Activated T-cell treated with anti-CD3 and anti-CD28 coated beads, Interleukin-2, amount 50 U/mL, for 4 hours (primary cell): ENCODE results near the gene CD248. TPM values are rescaled to one million over a fixed set of nuclear protein-coding genes. Genes with fewer than 3 reads are reported as not detected.

Experiments used
- ATAC-seq, 2 donors: fragments of 200-7000 bp; cut with Tn5 transposase; one replicate each; pipeline ENCODE4 v1.10.0; 2021
- DNase-seq: peaks from one replicate; pipeline ENCODE4 v3.0.0-alpha.2; 2020
- H3K27me3 Mint-ChIP-seq: one replicate; pipeline ENCODE4 v1.8.0; 2021; ENCODE audit warnings: low read depth, mixed read lengths
- H3K36me3 Mint-ChIP-seq: one replicate; pipeline ENCODE4 v1.8.0; 2022; ENCODE audit warnings: mixed read lengths; ENCODE audit not compliant: insufficient read depth
- H3K4me1 Mint-ChIP-seq: one replicate; pipeline ENCODE4 v1.8.0; 2021; ENCODE audit warnings: low read depth, mixed read lengths
- H3K4me3 Mint-ChIP-seq: one replicate; pipeline ENCODE4 v1.8.0; 2021; ENCODE audit warnings: mild to moderate bottlenecking, moderate library complexity, mixed read lengths
- H3K9me3 Mint-ChIP-seq: one replicate; pipeline ENCODE4 v1.8.0; 2021; ENCODE audit warnings: mixed read lengths
- total RNA-seq, 3 donors: library from RNA; stranded (reverse); gene quantifications; one replicate each; pipeline ENCODE4 v1.2.1, GENCODE V29; 2021

The CD248 gene
- total RNA-seq, 3 donors from 2014 or later = 0.65 to 1.5 (median 0.82) TPM

- peaks cover 11% of the 10 kb centered on the region for H3K36me3 Mint-ChIP-seq
- ATAC-seq = no peak
- H3K4me1 Mint-ChIP-seq = peaks cover 42% of the 10 kb centered on the region
- DNase-seq = no peak
- H3K4me3 Mint-ChIP-seq = peak overlapping the region; percentile 96
- no peaks in the 10 kb centered on the region for H3K27me3 Mint-ChIP-seq
- H3K9me3 Mint-ChIP-seq = no peaks in the 10 kb centered on the region
Observed at GRCh38 chr11:66346476-66347424, 29.9 kb upstream of the CD248 start.

GRCh38 chr11:66345316-66345649 is 28.4 kb upstream of the CD248 start:
- ATAC-seq (peak; percentile 5 to 6), DNase-seq (no peak)
- H3K36me3 Mint-ChIP-seq = peaks cover 22% of the 10 kb centered on the region
- H3K27me3 Mint-ChIP-seq = no peaks in the 10 kb centered on the region
- H3K9me3 Mint-ChIP-seq = no peaks in the 10 kb centered on the region
- peaks cover 42% of the 10 kb centered on the region for H3K4me1 Mint-ChIP-seq
- peak overlapping the region; percentile 96 for H3K4me3 Mint-ChIP-seq

- Mint-ChIP-seq H3K4me1 (peaks cover 42% of the 10 kb centered on the region), H3K27me3 (no peaks in the 10 kb centered on the region), H3K36me3 (peaks cover 24% of the 10 kb centered on the region), H3K9me3 (no peaks in the 10 kb centered on the region), H3K4me3 (peak within 1 kb of the TSS; percentile 96)
- ATAC-seq (peak; percentile 73 to 75), DNase-seq (peak; percentile 94)
Observed at GRCh38 chr11:66344550-66345315, 27.9 kb upstream of the CD248 start, which contains the start of gene BRMS1. TSS of gene BRMS1 (minus strand) at chr11:66345104. CDS start at chr11:66342234, 2,870 bp downstream.

- H3K4me1 Mint-ChIP-seq = peaks cover 37% of the 10 kb centered on the region
- peak overlapping the region; percentile 96 for H3K4me3 Mint-ChIP-seq
- no peaks in the 10 kb centered on the region for H3K9me3 Mint-ChIP-seq
- ATAC-seq (no peak), DNase-seq (no peak)
- H3K36me3 Mint-ChIP-seq = peaks cover 29% of the 10 kb centered on the region
- H3K27me3 Mint-ChIP-seq = no peaks in the 10 kb centered on the region
Observed at GRCh38 chr11:66343176-66343575, 26.3 kb upstream of the CD248 start.

GRCh38 chr11:66341502-66342126 is 24.8 kb upstream of the CD248 start:
- Mint-ChIP-seq H3K4me3 (no peak overlapping the region), H3K4me1 (peaks cover 41% of the 10 kb centered on the region), H3K9me3 (no peaks in the 10 kb centered on the region), H3K27me3 (no peaks in the 10 kb centered on the region), H3K36me3 (peaks cover 31% of the 10 kb centered on the region)
- no peak for ATAC-seq
- no peak for DNase-seq

- no peak for ATAC-seq
- Mint-ChIP-seq H3K9me3 (no peaks in the 10 kb centered on the region), H3K4me3 (no peak overlapping the region), H3K27me3 (no peaks in the 10 kb centered on the region), H3K4me1 (peaks cover 42% of the 10 kb centered on the region), H3K36me3 (peaks cover 31% of the 10 kb centered on the region)
- DNase-seq = no peak
Observed at GRCh38 chr11:66340596-66341501, 24.0 kb upstream of the CD248 start.

GRCh38 chr11:66339686-66340483 is 23.0 kb upstream of the CD248 start:
- H3K27me3 Mint-ChIP-seq = no peaks in the 10 kb centered on the region
- H3K9me3 Mint-ChIP-seq = no peaks in the 10 kb centered on the region
- no peak overlapping the region for H3K4me3 Mint-ChIP-seq
- H3K4me1 Mint-ChIP-seq = peaks cover 39% of the 10 kb centered on the region
- ATAC-seq (no peak), DNase-seq (no peak)
- H3K36me3 Mint-ChIP-seq = peaks cover 31% of the 10 kb centered on the region

GRCh38 chr11:66339162-66339675 is 22.4 kb upstream of the CD248 start:
- no peak for ATAC-seq
- DNase-seq = no peak
- Mint-ChIP-seq H3K27me3 (no peaks in the 10 kb centered on the region), H3K36me3 (peaks cover 31% of the 10 kb centered on the region), H3K9me3 (no peaks in the 10 kb centered on the region), H3K4me3 (no peak overlapping the region), H3K4me1 (peaks cover 36% of the 10 kb centered on the region)

GRCh38 chr11:66338276-66339161 is 21.7 kb upstream of the CD248 start:
- Mint-ChIP-seq H3K4me3 (no peak overlapping the region), H3K4me1 (peaks cover 29% of the 10 kb centered on the region), H3K36me3 (peaks cover 31% of the 10 kb centered on the region), H3K27me3 (no peaks in the 10 kb centered on the region), H3K9me3 (no peaks in the 10 kb centered on the region)
- DNase-seq (no peak), ATAC-seq (no peak)

GRCh38 chr11:66337103-66337899 is 20.5 kb upstream of the CD248 start:
- H3K9me3 Mint-ChIP-seq = no peaks in the 10 kb centered on the region
- no peak for ATAC-seq
- peak overlapping the region; percentile 80 for H3K4me3 Mint-ChIP-seq
- H3K36me3 Mint-ChIP-seq = peaks cover 25% of the 10 kb centered on the region
- H3K27me3 Mint-ChIP-seq = no peaks in the 10 kb centered on the region
- H3K4me1 Mint-ChIP-seq = peaks cover 20% of the 10 kb centered on the region
- no peak for DNase-seq

- H3K4me3 Mint-ChIP-seq = peak within 1 kb of the TSS; percentile 80
- peaks cover 18% of the 10 kb centered on the region for H3K36me3 Mint-ChIP-seq
- peaks cover 20% of the 10 kb centered on the region for H3K4me1 Mint-ChIP-seq
- H3K9me3 Mint-ChIP-seq = no peaks in the 10 kb centered on the region
- DNase-seq (no peak), ATAC-seq (peak; percentile 80 to 85)
- H3K27me3 Mint-ChIP-seq = no peaks in the 10 kb centered on the region
Observed at GRCh38 chr11:66336234-66337102, 19.6 kb upstream of the CD248 start, which contains the start of gene RIN1. TSS of gene RIN1 (minus strand) at chr11:66336434. CDS start at chr11:66336402, 32 bp downstream.
